HG02943 (cell line): Measurements from ENCODE around the gene SCAANT1.

Experiments
- ATAC-seq: cut with Tn5 transposase; IDR thresholded peaks from one replicate; pipeline ENCODE4 v1.9.1; 2021; ENCODE audit warnings: mild to moderate bottlenecking, low read depth, moderate library complexity; ENCODE audit not compliant: unreplicated experiment

Gene SCAANT1

DNA sequence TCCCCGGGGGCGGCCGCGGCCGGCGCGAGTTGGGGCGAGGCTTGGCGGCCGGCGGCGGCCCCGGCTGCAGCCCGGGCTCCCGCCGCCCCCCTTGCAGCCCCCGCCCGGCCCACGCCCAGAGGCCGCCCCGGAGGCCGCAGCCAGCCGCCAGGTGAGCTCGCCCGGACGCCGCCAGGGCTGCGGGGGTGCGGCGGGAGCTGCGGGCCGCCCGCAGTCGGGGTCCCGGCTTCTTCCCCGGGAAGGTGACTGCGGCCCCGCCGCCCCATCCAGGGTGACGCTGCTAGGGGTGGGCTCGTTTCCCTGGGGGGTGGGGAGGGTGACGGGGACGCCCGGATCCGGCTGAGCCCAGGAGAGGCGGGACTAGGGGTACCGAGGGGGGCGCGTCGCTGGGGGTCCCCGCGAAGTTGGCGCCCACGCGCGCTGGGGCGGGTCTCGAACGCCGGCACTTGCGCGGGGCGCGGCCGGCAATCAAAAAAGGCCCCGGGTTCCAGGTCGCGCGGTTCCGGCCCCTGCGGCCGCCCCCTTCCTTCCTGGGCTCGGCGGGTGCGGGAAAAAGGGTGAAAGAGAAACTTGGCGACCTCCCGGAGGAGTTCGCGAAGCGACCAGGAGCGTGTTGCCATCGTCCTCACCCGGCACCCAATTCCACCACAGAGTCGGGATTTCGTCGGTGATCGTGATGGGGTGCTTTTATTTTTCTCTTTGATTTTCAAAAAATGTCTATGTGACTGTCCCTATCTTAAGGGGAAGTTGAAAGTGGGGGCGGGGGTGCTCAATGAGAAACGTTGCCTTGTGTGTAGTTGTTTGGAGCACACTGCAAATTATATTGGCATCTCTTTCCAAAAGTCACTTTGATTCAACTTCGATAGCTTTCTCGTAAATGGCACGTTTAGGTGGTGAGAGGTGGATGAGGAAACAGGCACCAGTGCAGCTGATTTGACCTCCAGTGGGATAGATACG, 47.9 kb downstream of the SCAANT1 start:
- peak; percentile 37 for ATAC-seq

DNA sequence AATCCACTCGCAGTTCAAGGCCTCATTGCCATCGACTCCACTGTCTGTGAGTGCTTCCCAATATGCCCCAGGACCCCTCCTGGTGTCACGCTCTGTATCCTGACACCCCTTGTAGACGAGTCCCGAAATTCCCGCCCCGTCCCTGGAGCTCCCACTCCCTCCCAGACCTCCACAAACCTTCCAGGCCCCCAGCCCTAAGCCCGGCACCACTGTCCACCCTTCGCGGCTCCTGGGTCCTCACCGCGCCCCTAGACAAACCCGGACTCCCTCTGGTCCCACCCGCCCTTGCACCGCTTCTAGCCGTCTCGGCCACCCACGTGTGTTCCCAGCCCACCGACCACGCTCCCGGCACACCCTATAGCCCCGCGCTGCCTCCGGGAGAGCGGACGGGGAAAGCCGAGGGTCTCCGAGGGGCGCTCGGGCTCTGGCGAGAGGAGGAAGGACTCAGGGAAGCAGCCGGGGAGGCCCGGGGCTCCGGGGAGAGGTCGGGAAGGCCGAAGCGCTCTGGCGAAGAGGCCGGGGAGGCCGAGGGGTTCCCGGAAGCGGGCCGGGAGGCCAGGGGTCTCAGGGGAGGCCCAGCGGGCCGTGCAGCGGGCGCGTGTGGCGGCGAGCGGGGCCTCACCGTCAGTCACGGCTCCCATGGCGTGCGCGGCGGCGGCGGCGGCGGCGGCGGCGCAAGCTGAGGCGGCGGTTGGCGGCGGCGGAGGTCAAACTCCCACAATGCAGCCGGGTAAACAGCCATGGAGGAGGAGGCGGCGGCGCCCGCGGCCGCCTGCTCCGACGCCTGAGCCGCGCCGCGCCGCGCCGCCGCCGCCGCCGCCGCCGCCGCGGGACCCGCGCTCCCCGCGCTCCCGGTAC, 48.8 kb downstream of the SCAANT1 start, which contains the start of the genes ATXN7 and THOC7:
ATXN7 (plus strand) TSS at position 718 of the 858 bp plus-strand sequence. CDS start 48,732 bp downstream, outside the sequence.
THOC7 (minus strand) TSS at position 656 of the 858 bp plus-strand sequence; CDS start at position 641, 15 bp downstream.
- peak; percentile 80 for ATAC-seq

DNA sequence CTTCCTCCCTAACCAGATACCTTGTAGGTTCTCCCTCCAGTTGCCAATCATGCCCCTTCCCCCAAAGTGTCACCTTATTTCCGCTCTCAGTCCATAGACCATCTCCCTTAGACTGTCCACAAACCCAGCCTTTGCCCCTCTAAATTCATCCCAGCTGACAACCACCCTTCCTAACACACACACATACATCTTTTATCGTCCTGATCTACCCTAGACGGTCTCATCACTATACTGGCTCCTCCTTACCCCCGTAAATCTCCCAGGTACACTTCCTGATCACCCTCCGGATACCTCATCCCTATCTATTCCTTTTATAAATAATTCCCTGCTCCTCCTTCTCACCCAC, 49.4 kb downstream of the SCAANT1 start:
- ATAC-seq: peak; percentile 5
